H1 (cell line): ENCODE results near the gene CHRD. TPM values are rescaled to one million over a fixed set of nuclear protein-coding genes. Genes with fewer than 3 reads are reported as not detected.

Source experiments
- ASH2L ChIP-seq: fragments of 200-600, 300-600 bp; sonication (generic); IDR thresholded peaks from one replicate; pipeline ENCODE4 v1.7.1; 2017; ENCODE audit warnings: low read length
- BCL11A ChIP-seq, 2 experiments: IDR thresholded peaks; one replicate each; pipeline ENCODE4 v1.6.1; 2011; ENCODE audit warnings: low read depth in 2 of 2, low read length in 2 of 2, mild to moderate bottlenecking in 2 of 2
- CHD7 ChIP-seq: fragments of 300-600 bp; sonication (generic); IDR thresholded peaks from 2 replicates; pipeline ENCODE4 v1.7.1; 2012; ENCODE audit warnings: low read length, moderate library complexity, mild to moderate bottlenecking, inconsistent platforms; ENCODE audit not compliant: insufficient replicate concordance
- SUZ12 ChIP-seq: fragments of 200-600 bp; sonication (generic); IDR thresholded peaks from 2 replicates; pipeline ENCODE4 v1.6.1; 2012; ENCODE audit warnings: mild to moderate bottlenecking, inconsistent platforms, low read length, moderate library complexity, mixed read lengths
- YY1 ChIP-seq: IDR thresholded peaks from 2 replicates; pipeline ENCODE4 v1.6.1; 2011; ENCODE audit warnings: low read depth, mild to moderate bottlenecking, low read length
- polyA plus RNA-seq, 7 experiments: library from polyadenylated mRNA; depleted of rRNA in 3 of 7; stranded (reverse) in 5 of 7; unstranded in 2 of 7; fragments of >200 nt in 5 of 7; fragments of 200-250 nt in 2 of 7; gene quantifications; 1 replicate in 5 of 7; 2 replicates in 1 of 7; 4 replicates in 1 of 7; pipeline versions ENCODE4 v1.2.1 to v1.2.3, GENCODE V29; 2011 to 2013; ENCODE audit warnings: missing spikeins in 2 of 7, mixed read lengths in 2 of 7
- total RNA-seq: library from RNA; stranded (reverse); fragmentation: NEBNext Ultra II Directional; extraction: Animal tissue kit (Norgen Biotek cat#: 25700); gene quantifications from 2 replicates; pipeline ENCODE4 v1.2.1, GENCODE V29; 2021

Gene CHRD
- total and polyA plus RNA-seq, 2 of the 8 experiments (the other 6 are each of a cell fraction or from before 2014, with no cell fraction given) = 0.62 to 0.86 TPM

- TF ChIP-seq CHD7 (no peak), SUZ12 (0 out of 2 replicates have a peak, but pooled peaks have one; percentile 16), YY1 (peak; percentile 42; the same call in 1 of the 2 replicates), ASH2L (peak; percentile 26), BCL11A (IDR thresholded peaks at IDR 0.05; ENCODE audit: low read depth in 2 of 2, low read length in 2 of 2) (no peak)
- TF ChIP-seq, all 59 proteins: peak for 3
These were observed 18.8 kb upstream of the CHRD start (continued) for GRCh38 chr3:184360929-184361531.
